ENCODE measurements around the gene WNT6.

DNA sequence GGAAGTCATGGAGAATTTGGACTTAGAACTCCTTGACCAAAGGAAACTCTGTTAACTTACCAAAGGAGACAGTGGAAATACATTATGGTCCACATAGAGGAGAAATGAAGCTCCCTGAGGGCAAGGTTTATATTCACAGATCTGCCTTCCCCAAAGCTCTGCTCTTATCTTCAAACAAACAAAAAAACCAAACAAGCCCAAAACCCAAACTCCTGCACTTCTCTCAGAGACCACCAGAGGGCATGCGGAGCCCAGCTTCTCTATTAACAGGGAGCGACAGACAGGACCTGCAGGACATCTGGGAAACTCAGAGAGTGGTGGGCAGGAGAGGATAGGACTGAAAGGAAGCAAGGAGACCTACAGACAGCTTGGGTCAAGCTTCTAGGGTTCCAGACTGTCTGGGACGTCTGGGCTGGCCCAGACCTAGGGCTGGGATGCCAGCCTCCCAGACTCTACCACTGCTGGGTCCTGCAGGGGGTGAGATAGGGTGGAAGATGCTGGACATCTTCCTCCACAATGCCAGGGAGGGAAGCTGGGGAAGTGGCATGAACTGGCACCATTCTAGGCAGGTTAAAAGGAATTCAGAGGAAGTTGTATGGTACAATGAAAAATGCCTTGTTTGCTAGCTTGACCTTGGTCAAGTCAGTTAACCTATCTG lies 17.1 kb downstream of the WNT6 start:
- TF ChIP-seq POLR2AphosphoS5 (IDR thresholded peaks at IDR 0.05): peak; percentile 44
- no peak for TF ChIP-seq POLR2A (IDR thresholded peaks at IDR 0.05)

All from prostate gland (tissue), 1 donor.